Smooth muscle cell (in vitro differentiated cells): ENCODE data around the gene PTPRA. TPM values are rescaled to one million over a fixed set of nuclear protein-coding genes. Genes with fewer than 3 reads are reported as not detected.
"Not testable (repeated sequence)": the region's sequence is repeated elsewhere in the genome, so short reads cannot be mapped to it uniquely, and the experiment has no call there.

Source experiments
- DNase-seq: peaks from one replicate; lab custom pipeline; 2025; ENCODE audit not compliant: unreplicated experiment; lab: John Stamatoyannopoulos, UW
- H2AFZ ChIP-seq: fragments of 200-600 bp; sonication (generic); 2 replicates; pipeline ENCODE4 v1.6.0; 2016; ENCODE audit warnings: antibody characterized with exemption, low read depth, mild to moderate bottlenecking
- H3F3A ChIP-seq: fragments of 200-600 bp; sonication (generic); 2 replicates; pipeline ENCODE4 v1.6.0; 2017; ENCODE audit warnings: antibody characterized with exemption, low read depth
- H3K27ac ChIP-seq: fragments of 200-600 bp; sonication (generic); 2 replicates; pipeline ENCODE4 v1.5.1; 2016; ENCODE audit warnings: low read depth, mild to moderate bottlenecking
- H3K27me3 ChIP-seq: fragments of 200-600 bp; sonication (generic); 2 replicates; pipeline ENCODE4 v1.6.1; 2016; ENCODE audit warnings: low read depth, mild to moderate bottlenecking
- H3K36me3 ChIP-seq: fragments of 200-600 bp; sonication (generic); 2 replicates; pipeline ENCODE4 v1.5.1; 2016; ENCODE audit warnings: low read depth
- H3K4me1 ChIP-seq: fragments of 200-600 bp; sonication (generic); 2 replicates; pipeline ENCODE4 v1.5.1; 2016; ENCODE audit warnings: low read depth
- H3K4me2 ChIP-seq: fragments of 200-600 bp; sonication (generic); 2 replicates; pipeline ENCODE4 v1.6.0; 2016; ENCODE audit warnings: mild to moderate bottlenecking
- H3K4me3 ChIP-seq: fragments of 200-600 bp; sonication (generic); 2 replicates; pipeline ENCODE4 v1.5.1; 2016; ENCODE audit warnings: mild to moderate bottlenecking
- H3K79me2 ChIP-seq: fragments of 200-600 bp; sonication (generic); 2 replicates; pipeline ENCODE4 v1.6.0; 2016; ENCODE audit warnings: low read depth, mild to moderate bottlenecking
- H3K9ac ChIP-seq: fragments of 200-600 bp; sonication (generic); 2 replicates; pipeline ENCODE4 v1.6.0; 2016; ENCODE audit warnings: low read depth
- H3K9me3 ChIP-seq: fragments of 200-600 bp; sonication (generic); replicated peaks from 2 replicates; pipeline ENCODE4 v1.5.1; 2016; ENCODE audit warnings: low read depth
- H4K20me1 ChIP-seq: fragments of 200-600 bp; sonication (generic); 2 replicates; pipeline ENCODE4 v1.6.0; 2016; ENCODE audit warnings: low read depth
- WGBS: methylation state at CpG from one replicate; pipeline ENCODE4 v1.1.7; 2016; ENCODE audit warnings: low lambda C conversion rate; 5-methylcytosine and 5-hydroxymethylcytosine counted together
- polyA plus RNA-seq: library from polyadenylated mRNA; unstranded; fragments of >200 nt; fragmentation: Nextera tagmentation; extraction: Ambion mirVana; gene quantifications from 2 replicates; pipeline ENCODE4 v1.2.1, GENCODE V29; 2016
- total RNA-seq: library from RNA; depleted of rRNA; stranded (reverse); fragments of >200 nt; gene quantifications from 2 replicates; pipeline ENCODE4 v1.2.3, GENCODE V29; 2014
- TF ChIP-seq, protein P1 (sequence below): fragments of 200-600 bp; sonication (generic); IDR thresholded peaks from 2 replicates; pipeline ENCODE4 v1.5.1; 2017; ENCODE audit warnings: borderline replicate concordance, mild to moderate bottlenecking, antibody characterized with exemption; ENCODE audit not compliant: insufficient read depth, poor library complexity, severe bottlenecking

PTPRA gene
- total and polyA plus RNA-seq, 2 experiments from 2014 or later: 38.4 to 48.9 TPM

DNA sequence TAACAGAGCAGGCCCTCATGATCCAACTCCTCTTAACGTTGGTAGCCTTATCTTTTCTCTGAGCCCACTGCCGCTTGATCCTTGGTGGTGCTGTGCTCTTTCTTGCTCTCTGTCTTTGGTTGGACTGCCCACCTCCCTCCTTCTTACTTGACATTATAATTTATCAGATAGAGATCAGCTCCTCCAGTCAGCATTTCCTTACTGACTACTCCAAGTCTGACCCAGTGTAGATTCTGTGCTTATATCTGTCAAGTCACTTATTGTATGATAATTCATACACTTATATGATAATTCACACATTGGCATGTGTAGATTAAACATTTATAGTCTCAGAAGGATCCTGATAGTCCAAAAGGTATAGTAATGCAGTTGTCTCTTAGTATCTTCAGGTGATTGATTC, 18.1 kb downstream of the PTPRA start:
- no peak overlapping the region for H3K4me2 ChIP-seq

DNA sequence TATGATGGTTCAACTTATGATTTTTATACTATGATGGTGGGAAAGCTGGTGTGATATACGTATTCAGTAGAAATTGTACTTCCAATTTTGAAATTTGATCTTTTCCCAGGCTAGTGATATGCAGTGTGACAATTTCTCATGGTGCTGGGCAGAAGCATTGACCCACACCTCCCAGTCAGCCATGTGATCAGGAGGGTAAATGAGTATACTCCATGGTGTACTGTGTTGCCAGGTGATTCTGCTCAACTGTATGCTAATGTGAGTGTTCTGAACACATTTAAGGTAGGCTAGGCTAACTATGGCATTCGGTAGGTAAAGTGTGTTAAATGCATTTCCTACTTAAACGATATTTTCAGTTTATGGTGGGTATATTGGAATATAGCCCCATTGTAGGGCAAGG, 19.1 kb downstream of the PTPRA start:
- H3K79me2 ChIP-seq: peaks cover 91% of the 10 kb centered on the region
- H3K9me3 ChIP-seq: no peaks in the 10 kb centered on the region
- no peak overlapping the region for H3K27ac ChIP-seq
- TF ChIP-seq, protein P1, sequence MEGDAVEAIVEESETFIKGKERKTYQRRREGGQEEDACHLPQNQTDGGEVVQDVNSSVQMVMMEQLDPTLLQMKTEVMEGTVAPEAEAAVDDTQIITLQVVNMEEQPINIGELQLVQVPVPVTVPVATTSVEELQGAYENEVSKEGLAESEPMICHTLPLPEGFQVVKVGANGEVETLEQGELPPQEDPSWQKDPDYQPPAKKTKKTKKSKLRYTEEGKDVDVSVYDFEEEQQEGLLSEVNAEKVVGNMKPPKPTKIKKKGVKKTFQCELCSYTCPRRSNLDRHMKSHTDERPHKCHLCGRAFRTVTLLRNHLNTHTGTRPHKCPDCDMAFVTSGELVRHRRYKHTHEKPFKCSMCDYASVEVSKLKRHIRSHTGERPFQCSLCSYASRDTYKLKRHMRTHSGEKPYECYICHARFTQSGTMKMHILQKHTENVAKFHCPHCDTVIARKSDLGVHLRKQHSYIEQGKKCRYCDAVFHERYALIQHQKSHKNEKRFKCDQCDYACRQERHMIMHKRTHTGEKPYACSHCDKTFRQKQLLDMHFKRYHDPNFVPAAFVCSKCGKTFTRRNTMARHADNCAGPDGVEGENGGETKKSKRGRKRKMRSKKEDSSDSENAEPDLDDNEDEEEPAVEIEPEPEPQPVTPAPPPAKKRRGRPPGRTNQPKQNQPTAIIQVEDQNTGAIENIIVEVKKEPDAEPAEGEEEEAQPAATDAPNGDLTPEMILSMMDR: no peak
- no peak overlapping the region for H3K4me2 ChIP-seq
- H3K36me3 ChIP-seq: no peaks in the 10 kb centered on the region
- WGBS: 80% methylated on average over 3 of the region's 3 CpGs
- no peaks in the 10 kb centered on the region for H3K4me1 ChIP-seq
- H3K27me3 ChIP-seq: no peaks in the 10 kb centered on the region
- H3K4me3 ChIP-seq: no peak overlapping the region
- no peak for DNase-seq
- no peak overlapping the region for H2AFZ ChIP-seq
- H3F3A ChIP-seq: no peaks in the 10 kb centered on the region
- no peak overlapping the region for H3K9ac ChIP-seq
- H4K20me1 ChIP-seq: peaks cover 65% of the 10 kb centered on the region

More for the DNA sequence above, 18.1 kb downstream of the PTPRA start:
- Histone ChIP-seq H3K27ac (no peak overlapping the region), H3K36me3 (no peaks in the 10 kb centered on the region), H4K20me1 (peaks cover 75% of the 10 kb centered on the region), H3K79me2 (peaks cover 97% of the 10 kb centered on the region), H3K9ac (no peak overlapping the region), H2AFZ (no peak overlapping the region), H3K9me3 (no peaks in the 10 kb centered on the region), H3K27me3 (no peaks in the 10 kb centered on the region), H3K4me3 (no peak overlapping the region), H3F3A (no peaks in the 10 kb centered on the region), H3K4me1 (no peaks in the 10 kb centered on the region)
- 62% methylated on average over 2 of the region's 2 CpGs for WGBS
- TF ChIP-seq, protein P1: no peak
- DNase-seq: no peak

DNA sequence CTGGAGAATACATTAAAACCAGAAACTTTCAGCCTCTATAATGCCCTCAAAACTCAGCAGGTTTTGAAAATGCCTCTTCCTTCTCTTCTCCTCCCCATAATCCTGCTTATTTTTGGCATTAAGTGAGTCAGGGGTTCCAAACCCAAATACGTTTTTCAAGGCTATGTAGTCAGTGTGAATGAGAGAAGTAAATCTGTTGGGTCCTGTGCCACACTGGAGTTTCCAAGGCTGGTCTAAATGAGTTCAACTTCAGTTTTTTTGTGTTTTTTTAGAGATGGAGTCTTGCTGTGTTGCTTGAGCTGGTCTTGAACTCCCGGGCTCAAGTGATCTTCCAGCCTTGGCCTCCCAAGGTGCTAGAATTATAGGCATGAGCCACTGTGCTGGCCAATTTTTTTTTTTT, 20.9 kb downstream of the PTPRA start:
- Histone ChIP-seq H4K20me1 (peaks cover 61% of the 10 kb centered on the region), H3K79me2 (peaks cover 86% of the 10 kb centered on the region), H3K4me1 (no peaks in the 10 kb centered on the region), H3K27ac (no peak overlapping the region), H3K36me3 (no peaks in the 10 kb centered on the region), H3K4me3 (no peak overlapping the region), H3K4me2 (no peak overlapping the region), H3K27me3 (no peaks in the 10 kb centered on the region), H3K9ac (no peak overlapping the region), H2AFZ (no peak overlapping the region), H3F3A (no peaks in the 10 kb centered on the region), H3K9me3 (no peaks in the 10 kb centered on the region)
- no peak for DNase-seq
- 88% methylated on average over 2 of the region's 2 CpGs for WGBS
- TF ChIP-seq, protein P1: no peak

DNA sequence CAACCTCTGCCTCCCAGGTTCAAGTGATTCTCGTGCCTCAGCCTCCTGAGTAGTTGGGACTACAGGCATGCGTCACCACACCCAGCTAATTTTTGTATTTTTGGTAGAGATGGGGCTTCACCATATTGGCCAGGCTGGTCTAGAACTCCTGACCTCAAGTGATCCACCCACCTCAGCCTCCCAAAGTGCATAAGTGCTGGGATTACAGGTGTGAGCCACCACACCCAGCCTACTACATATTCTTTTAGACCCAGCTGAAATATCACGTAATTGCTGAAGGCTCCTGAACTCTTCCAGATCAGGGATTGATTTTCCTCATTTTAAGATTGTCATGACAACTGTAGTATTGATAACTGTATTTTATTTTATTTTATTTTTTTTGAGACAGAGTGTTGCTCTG, 21.9 kb downstream of the PTPRA start:
- not testable (repeated sequence) for H3K9me3 ChIP-seq, H3K4me3 ChIP-seq
- peaks cover 80% of the 10 kb centered on the region for H3K79me2 ChIP-seq

More for the DNA sequence above, 21.9 kb downstream of the PTPRA start:
- H3K36me3 ChIP-seq, H3K4me1 ChIP-seq, H3K9ac ChIP-seq, DNase-seq, H2AFZ ChIP-seq, H3K27ac ChIP-seq, H3K27me3 ChIP-seq, H3K4me2 ChIP-seq, H3F3A ChIP-seq: not testable (repeated sequence)
- peaks cover 59% of the 10 kb centered on the region for H4K20me1 ChIP-seq
- WGBS: 97% methylated on average over 3 of the region's 3 CpGs
